GM19395 (cell line): ENCODE results near the gene MYO1D.
"Not testable (repeated sequence)": the region's sequence is repeated elsewhere in the genome, so short reads cannot be mapped to it uniquely, and the experiment has no call there.

Experiments used
- ATAC-seq: cut with Tn5 transposase; IDR thresholded peaks from one replicate; pipeline ENCODE4 v1.9.1; 2021; ENCODE audit warnings: mild to moderate bottlenecking, moderate library complexity; ENCODE audit not compliant: unreplicated experiment

Gene MYO1D

GRCh38 chr17:32876417-32877163, at the start of gene MYO1D:
MYO1D (minus strand) TSS chr17:32877124; CDS start chr17:32876872, 252 bp downstream.
- peak; percentile 65 for ATAC-seq

GRCh38 chr17:32926183-32926582, 49.3 kb upstream of the MYO1D start:
- ATAC-seq = no peak

- ATAC-seq = not testable (repeated sequence)
Observed at GRCh38 chr17:32923905-32924304, 47.0 kb upstream of the MYO1D start.

- no peak for ATAC-seq
Observed at GRCh38 chr17:32921017-32921416, 44.1 kb upstream of the MYO1D start.

- no peak for ATAC-seq
Observed at GRCh38 chr17:32920293-32920692, 43.4 kb upstream of the MYO1D start.

- ATAC-seq = not testable (repeated sequence)
Observed at GRCh38 chr17:32919876-32920275, 43.0 kb upstream of the MYO1D start.

GRCh38 chr17:32917842-32918241, 40.9 kb upstream of the MYO1D start:
- ATAC-seq = no peak

- no peak for ATAC-seq
Observed at GRCh38 chr17:32917081-32917480, 40.2 kb upstream of the MYO1D start.

GRCh38 chr17:32916134-32916533, 39.2 kb upstream of the MYO1D start:
- ATAC-seq = no peak

- ATAC-seq = no peak
Observed at GRCh38 chr17:32915245-32915644, 38.3 kb upstream of the MYO1D start.

GRCh38 chr17:32914181-32914580, 37.3 kb upstream of the MYO1D start:
- no peak for ATAC-seq

- no peak for ATAC-seq
Observed at GRCh38 chr17:32913593-32913992, 36.7 kb upstream of the MYO1D start.

GRCh38 chr17:32912218-32912897, 35.4 kb upstream of the MYO1D start:
- ATAC-seq = no peak

- ATAC-seq = no peak
Observed at GRCh38 chr17:32910769-32911168, 33.8 kb upstream of the MYO1D start.

- ATAC-seq = no peak
Observed at GRCh38 chr17:32909787-32910369, 33.0 kb upstream of the MYO1D start.

- no peak for ATAC-seq
Observed at GRCh38 chr17:32907583-32907982, 30.7 kb upstream of the MYO1D start.

- ATAC-seq = no peak
Observed at GRCh38 chr17:32904891-32905290, 28.0 kb upstream of the MYO1D start.

GRCh38 chr17:32903774-32904673, 27.1 kb upstream of the MYO1D start:
- ATAC-seq = no peak

- no peak for ATAC-seq
Observed at GRCh38 chr17:32901743-32902142, 24.8 kb upstream of the MYO1D start.

GRCh38 chr17:32899236-32900013, 22.5 kb upstream of the MYO1D start:
- no peak for ATAC-seq
